HCT116 (cell line): Measurements from ENCODE around the gene PHOX2A. TPM values are rescaled to one million over a fixed set of nuclear protein-coding genes. Genes with fewer than 3 reads are reported as not detected.

Source experiments
- ATAC-seq: fragments of 200-7000 bp; cut with Tn5 transposase; 2 replicates; pipeline ENCODE4 v1.9.1; 2020; ENCODE audit warnings: mild to moderate bottlenecking, moderate library complexity
- BruUV-seq: library from RNA; stranded (reverse); fragments of 400-500 nt; replicated peaks from 2 replicates; lab custom pipeline; 2021; lab: Mats Ljungman, UMichigan
- CTCF ChIA-PET: fragments of 300-600 bp; sonication (Branson Sonifier 250); formaldehyde crosslinking; loops from one replicate; lab custom pipeline; 2021; ENCODE audit warnings: antibody characterized with exemption; lab: Charles Lee
- POLR2A ChIA-PET: fragments of 300-600, 350-600 bp; sonication (Branson Sonifier 250); formaldehyde crosslinking; loops from one replicate; lab custom pipeline; 2021; ENCODE audit warnings: antibody characterized with exemption; lab: Charles Lee
- RAD21 ChIA-PET, 2 experiments: fragments of 300-600 bp; sonication (Branson Sonifier 250); formaldehyde crosslinking; loops; one replicate each; lab custom pipeline; 2023; ENCODE audit warnings: low total read pairs in 2 of 2; ENCODE audit not compliant: uncharacterized antibody in 2 of 2, unreplicated experiment in 2 of 2, low non-redundant PET in 1 of 2; lab: Charles Lee
- DNase-seq: peaks from one replicate; pipeline ENCODE4 v3.0.0-alpha.2; 2010; ENCODE audit warnings: low read depth, low spot score
- H2AFZ ChIP-seq: fragments of 200-600 bp; shearing (Covaris generic), sonication (generic); 2 replicates; pipeline ENCODE4 v1.6.1; 2017; ENCODE audit warnings: low read depth, mixed run types, mixed read lengths, antibody characterized with exemption, low read length; ENCODE audit not compliant: poor library complexity, severe bottlenecking
- H3K27ac ChIP-seq: 2 replicates; pipeline ENCODE4 v1.5.1; 2012; ENCODE audit warnings: low read depth, low read length
- H3K27me3 ChIP-seq: fragments of 200-600 bp; sonication (generic); 2 replicates; pipeline ENCODE4 v1.6.1; 2016; ENCODE audit warnings: mixed run types, low read length, mixed read lengths; ENCODE audit not compliant: insufficient read depth
- H3K36me3 ChIP-seq, 2 experiments: fragments of 200-500 bp in 1 of 2; fragments of 200-600 bp in 1 of 2; sonication (Bioruptor generic) in 1 of 2; sonication (generic) in 1 of 2; 2 replicates each; pipeline versions ENCODE4 v1.5.1 to v1.6.1; 2014 to 2016; ENCODE audit warnings: low read length in 2 of 2, inconsistent platforms in 1 of 2, mixed read lengths in 1 of 2, mixed run types in 1 of 2; ENCODE audit not compliant: insufficient read depth in 2 of 2, control insufficient read depth in 1 of 2
- H3K4me1 ChIP-seq, 2 experiments: fragments of 200-600 bp in 1 of 2; sonication (generic) in 1 of 2; 2 replicates each; pipeline versions ENCODE4 v1.5.1 to v1.6.1; 2012 to 2017; ENCODE audit warnings: low read length in 2 of 2, inconsistent platforms in 1 of 2, mild to moderate bottlenecking in 1 of 2, mixed read lengths in 1 of 2, mixed run types in 1 of 2, moderate library complexity in 1 of 2; ENCODE audit not compliant: insufficient read depth in 2 of 2, control insufficient read depth in 1 of 2
- H3K4me2 ChIP-seq: fragments of 200-600 bp; sonication (generic); 2 replicates; pipeline ENCODE4 v1.6.1; 2017; ENCODE audit warnings: mixed run types, low read length, mixed read lengths
- H3K4me3 ChIP-seq, 2 experiments: fragments of 200-600 bp in 1 of 2; sonication (generic) in 1 of 2; replicated peaks in 1 of 2; 2 replicates each; pipeline ENCODE4 v1.5.1; 2011 to 2016; ENCODE audit warnings: low read length in 2 of 2, control low read depth in 1 of 2, low read depth in 1 of 2, mild to moderate bottlenecking in 1 of 2, mixed read lengths in 1 of 2, mixed run types in 1 of 2
- H3K79me2 ChIP-seq: fragments of 200-600 bp; sonication (generic); 2 replicates; pipeline ENCODE4 v1.6.1; 2017; ENCODE audit warnings: mild to moderate bottlenecking, mixed run types, low read length, moderate library complexity, mixed read lengths; ENCODE audit not compliant: insufficient read depth
- H3K9ac ChIP-seq: fragments of 200-600 bp; sonication (generic); 2 replicates; pipeline ENCODE4 v1.6.1; 2016; ENCODE audit warnings: low read length, mixed read lengths
- H3K9me2 ChIP-seq: fragments of 200-600 bp; sonication (generic), shearing (Covaris generic); 2 replicates; pipeline ENCODE4 v1.6.1; 2017; ENCODE audit warnings: mixed run types, mild to moderate bottlenecking, moderate library complexity; ENCODE audit not compliant: insufficient read depth
- H3K9me3 ChIP-seq, 2 experiments: fragments of 200-500 bp in 1 of 2; fragments of 200-600 bp in 1 of 2; sonication (Bioruptor generic) in 1 of 2; sonication (generic) in 1 of 2; 2 replicates each; pipeline ENCODE4 v1.6.1; 2014 to 2017; ENCODE audit warnings: low read length in 2 of 2, mixed read lengths in 2 of 2, inconsistent platforms in 1 of 2, low read depth in 1 of 2, mild to moderate bottlenecking in 1 of 2, mixed run types in 1 of 2, moderate library complexity in 1 of 2; ENCODE audit not compliant: control insufficient read depth in 1 of 2, insufficient read depth in 1 of 2
- H4K20me1 ChIP-seq: fragments of 200-600 bp; sonication (generic), shearing (Covaris generic); 2 replicates; pipeline ENCODE4 v1.6.1; 2017; ENCODE audit warnings: mixed run types, mild to moderate bottlenecking, moderate library complexity; ENCODE audit not compliant: insufficient read depth
- CBX3 ChIP-seq: IDR thresholded peaks from 2 replicates; pipeline ENCODE4 v1.6.1; 2012; ENCODE audit warnings: low read depth
- CEBPB ChIP-seq: IDR thresholded peaks from 2 replicates; pipeline ENCODE4 v1.6.1; 2012; ENCODE audit warnings: low read depth
- EZH2 ChIP-seq: fragments of 200-600 bp; sonication (generic); IDR thresholded peaks from 2 replicates; pipeline ENCODE4 v1.6.1; 2017; ENCODE audit warnings: antibody characterized with exemption, mixed run types
- POLR2AphosphoS5 ChIP-seq: IDR thresholded peaks from 2 replicates; pipeline ENCODE4 v1.6.1; 2011; ENCODE audit warnings: mild to moderate bottlenecking, low read depth, low read length, moderate library complexity
- SIN3A ChIP-seq: IDR thresholded peaks from 2 replicates; pipeline ENCODE4 v1.6.1; 2012; ENCODE audit warnings: low read depth
- YY1 ChIP-seq: IDR thresholded peaks from 2 replicates; pipeline ENCODE4 v1.6.1; 2011; ENCODE audit warnings: low read length, low read depth, moderate library complexity, mild to moderate bottlenecking; ENCODE audit not compliant: insufficient replicate concordance; ENCODE audit errors: extremely low read depth
- ZFX ChIP-seq: fragments of 450-650 bp; IDR thresholded peaks from 2 replicates; pipeline ENCODE4 v1.6.1; 2017
- intact Hi-C: fragments of 100-400 bp; cut with micrococcal nuclease; formaldehyde crosslinking; loops from 2 replicates; pipeline ENCODE4 v1.10.0; 2022
- total RNA-seq: library from RNA; stranded (reverse); gene quantifications from one replicate; pipeline ENCODE4 v1.2.1, GENCODE V29; 2021; ENCODE audit not compliant: unreplicated experiment
- TF ChIP-seq, protein P1 (sequence below): IDR thresholded peaks from 2 replicates; pipeline ENCODE4 v1.6.1; 2012

The PHOX2A gene
- total RNA-seq, 1 experiment from 2014 or later, result not detected

DNA sequence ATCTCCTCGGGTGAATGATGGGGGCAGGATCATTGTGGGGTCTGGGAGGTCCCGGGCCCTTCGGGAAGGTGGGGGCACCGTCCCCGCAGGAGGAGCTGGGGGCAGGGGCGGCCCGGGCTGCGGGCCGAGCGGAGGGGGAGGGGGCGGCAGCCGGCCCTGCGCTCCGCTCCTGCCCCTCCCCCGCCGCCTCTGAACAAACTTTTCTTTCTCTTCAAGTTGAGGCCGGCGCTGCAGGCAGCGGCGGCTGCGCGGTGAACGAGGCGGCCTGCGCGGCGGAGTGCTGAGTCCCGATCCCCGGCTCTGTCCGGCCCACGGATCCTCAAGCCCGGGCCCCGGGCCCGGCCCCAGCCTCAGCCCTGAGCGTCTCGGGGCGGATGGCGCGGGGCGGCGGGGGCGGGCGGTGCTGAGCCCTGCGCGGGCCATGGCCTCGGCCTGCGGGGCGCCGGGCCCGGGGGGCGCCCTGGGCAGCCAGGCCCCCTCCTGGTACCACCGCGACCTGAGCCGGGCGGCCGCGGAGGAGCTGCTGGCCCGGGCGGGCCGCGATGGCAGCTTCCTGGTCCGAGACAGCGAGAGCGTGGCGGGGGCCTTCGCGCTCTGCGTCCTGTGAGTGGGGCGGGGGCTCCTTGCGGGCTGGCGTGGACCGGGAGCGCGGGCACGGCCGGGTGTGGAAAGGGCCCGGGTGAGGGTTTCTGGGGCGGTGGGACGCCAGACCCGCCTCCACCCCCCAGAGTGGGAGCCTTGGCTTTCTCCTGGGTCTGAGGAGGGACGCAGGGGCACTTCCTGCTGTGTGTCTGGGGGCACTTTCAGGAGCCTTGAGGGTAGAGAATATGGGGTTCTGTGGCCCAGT, 19.2 kb downstream of the PHOX2A start, which contains the start of gene INPPL1:
Gene INPPL1 (plus strand): TSS at position 204 of the 847 bp plus-strand sequence. CDS start 218 bp downstream, at position 422.
- intact Hi-C loops, result loop anchor here (5.0 to 10.0 kb wide), 2 partner anchors 122 to 210 kb away; partner anchors contain the start of genes CLPB and LAMTOR1
- no peak for DNase-seq
- Histone ChIP-seq H3K9me2 (no peaks in the 10 kb centered on the region), H3K4me3 (peak within 1 kb of the TSS; percentile 88 to 94), H2AFZ (no peak within 1 kb of the TSS)
- peak; percentile 51; the same call in 1 of the 2 replicates for TF ChIP-seq ZFX
- no peak for TF ChIP-seq CBX3
- TF ChIP-seq, all 23 proteins: peak for 1
- no TSS peak for BruUV-seq
- RAD21 ChIA-PET, result no interaction called here
- POLR2A ChIA-PET, result no interaction called here
- ATAC-seq, result no peak
- peaks cover 10% of the 10 kb centered on the region; the same call in 1 of the 2 replicates for H3K79me2 ChIP-seq
- CTCF ChIA-PET, result no interaction called here
- no peaks in the 10 kb centered on the region for H3K27me3 ChIP-seq
- H3K4me2 ChIP-seq, result peak within 1 kb of the TSS; percentile 99
- peaks cover 17 to 32% of the 10 kb centered on the region in 2 experiments for H3K4me1 ChIP-seq
- no peaks in the 10 kb centered on the region for H3K9me3 ChIP-seq
- H3K27ac ChIP-seq, result peak within 1 kb of the TSS; percentile 79
- H3K36me3 ChIP-seq, result peaks cover 3 to 9% of the 10 kb centered on the region in 2 experiments; a peak in 2 of 4 replicates
- H3K9ac ChIP-seq, result peak within 1 kb of the TSS; percentile 91
- H4K20me1 ChIP-seq, result no peaks in the 10 kb centered on the region

DNA sequence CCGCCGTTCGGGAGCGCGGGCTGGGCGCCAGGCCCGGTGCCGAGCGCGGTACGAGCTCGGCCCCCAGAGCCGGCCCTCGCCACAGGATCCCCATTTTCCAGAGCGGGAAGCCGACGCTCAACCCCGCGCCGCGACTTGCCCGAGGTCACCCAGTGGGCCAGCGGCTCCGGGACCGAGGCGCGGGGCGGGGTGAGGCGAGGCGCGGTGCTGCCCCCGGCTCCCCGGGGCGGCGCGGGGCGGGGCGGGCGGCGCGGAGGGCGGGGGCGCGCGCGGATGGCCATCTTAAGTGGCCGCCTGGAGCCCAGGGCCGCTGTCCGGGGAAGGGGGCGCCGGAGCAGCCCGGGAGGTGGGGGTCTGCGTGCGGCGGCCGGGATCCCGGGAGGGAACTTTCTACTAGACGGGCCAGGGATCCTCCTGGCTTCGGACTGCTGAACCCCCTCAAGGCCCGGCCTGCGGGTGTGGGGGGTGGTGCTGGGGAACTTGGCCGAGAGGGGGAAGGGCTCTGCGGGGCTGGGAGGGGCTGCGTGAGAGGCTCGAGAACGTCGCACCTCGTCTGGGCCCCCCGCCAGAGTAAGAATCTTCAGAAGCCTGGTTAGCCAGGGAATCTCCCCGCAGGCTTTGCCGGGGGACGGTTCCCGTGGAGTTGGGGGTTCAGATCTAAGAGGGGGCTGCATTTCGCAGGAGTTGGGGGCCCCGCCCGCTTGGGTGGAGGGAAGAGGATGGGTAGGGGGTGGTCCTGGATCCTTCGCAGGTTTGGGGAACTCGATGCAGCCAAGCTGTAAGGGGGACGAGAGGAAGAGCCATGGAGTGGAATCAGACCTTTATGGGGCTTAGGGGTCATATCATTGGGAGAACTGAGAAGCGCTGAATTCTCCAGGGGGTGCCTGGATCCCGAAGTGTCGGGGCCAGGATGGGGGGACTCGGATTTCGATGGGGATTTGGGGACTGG, 20.1 kb downstream of the PHOX2A start:
- peak overlapping the region; percentile 79 for H3K27ac ChIP-seq
- intact Hi-C loops, result loop anchor here (5.0 to 10.0 kb wide), 2 partner anchors 122 to 211 kb away; partner anchors contain the start of genes CLPB and LAMTOR1
- DNase-seq (peak; percentile 8), ATAC-seq (peak; percentile 75)
- no peaks in the 10 kb centered on the region for H4K20me1 ChIP-seq
- H2AFZ ChIP-seq, result peak overlapping the region; percentile 35
- ChIA-PET POLR2A (no interaction called here), RAD21 (no interaction called here), CTCF (interaction anchor here (0.9 to 1.8 kb wide), 5 partner anchors 14 to 213 kb away, joined by 3 to 6 read pairs (median 4); no protein-coding TSS in a partner anchor)
- H3K36me3 ChIP-seq, result 0 out of 4 replicates have a peak, but pooled peaks cover under 1 to 2% of the 10 kb centered on the region in 2 experiments
- no peaks in the 10 kb centered on the region for H3K27me3 ChIP-seq
- no peaks in the 10 kb centered on the region for H3K9me3 ChIP-seq
- H3K9me2 ChIP-seq, result no peaks in the 10 kb centered on the region
- peaks cover 17 to 32% of the 10 kb centered on the region in 2 experiments for H3K4me1 ChIP-seq
- TSS peak; percentile 32 for BruUV-seq
- peak overlapping the region; percentile 91 for H3K9ac ChIP-seq
- peak overlapping the region; percentile 99 for H3K4me2 ChIP-seq
- H3K4me3 ChIP-seq, result peak overlapping the region; percentile 88 to 94
- H3K79me2 ChIP-seq, result peaks cover 10% of the 10 kb centered on the region; the same call in 1 of the 2 replicates
- TF ChIP-seq EZH2 (no peak), CEBPB (no peak), POLR2AphosphoS5 (peak; percentile 61), CBX3 (no peak), SIN3A (peak; percentile 8; the same call in 1 of the 2 replicates), YY1 (peak; percentile 62), ZFX (peak; percentile 29; the same call in 1 of the 2 replicates)
- TF ChIP-seq, protein P1, sequence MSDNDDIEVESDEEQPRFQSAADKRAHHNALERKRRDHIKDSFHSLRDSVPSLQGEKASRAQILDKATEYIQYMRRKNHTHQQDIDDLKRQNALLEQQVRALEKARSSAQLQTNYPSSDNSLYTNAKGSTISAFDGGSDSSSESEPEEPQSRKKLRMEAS, result no peak
- TF ChIP-seq, all 23 proteins: peak for 4
